T-cell (primary cell): Measurements from ENCODE around the gene SCYL1. TPM values are rescaled to one million over a fixed set of nuclear protein-coding genes. Genes with fewer than 3 reads are reported as not detected.

Source experiments
- ATAC-seq, 4 experiments: fragments of 200-7000 bp in 3 of 4; fragments of 150-1000 bp in 1 of 4; cut with Tn5 transposase; replicated peaks in 1 of 4; 1 replicate in 3 of 4; 2 replicates in 1 of 4; pipeline ENCODE4 v1.10.0; 2021; ENCODE audit warnings: moderate library complexity in 3 of 4, mild to moderate bottlenecking in 2 of 4, moderate number of reproducible peaks in 1 of 4
- CTCF ChIA-PET, 2 donors: fragments of 300-600 bp; sonication (Branson Sonifier 250); formaldehyde crosslinking; loops; one replicate each; lab custom pipeline; 2022; ENCODE audit warnings: antibody characterized with exemption in 2 of 2; lab: Charles Lee
- POLR2A ChIA-PET, 2 donors: fragments of 300-600 bp; sonication (Branson Sonifier 250); formaldehyde crosslinking; loops; one replicate each; lab custom pipeline; 2022; ENCODE audit warnings: antibody characterized with exemption in 2 of 2; lab: Charles Lee
- DNase-seq, 35 experiments: peaks; one replicate each; pipeline versions ENCODE4 v3.0.0 to v3.0.0-alpha.2; 2013 to 2023
- H3K27ac ChIP-seq: one replicate; pipeline ENCODE4 v1.5.1; 2013; ENCODE audit warnings: low read length
- H3K27me3 ChIP-seq, 2 experiments: replicated peaks in 1 of 2; 1 replicate in 1 of 2; 2 replicates in 1 of 2; pipeline versions ENCODE4 v1.6.1 to v1.7.0; 2013; ENCODE audit warnings: low read length in 1 of 2, mixed read lengths in 1 of 2; ENCODE audit not compliant: control insufficient read depth in 2 of 2, insufficient read depth in 2 of 2; ENCODE audit errors: extremely low read depth in 1 of 2
- H3K36me3 ChIP-seq, 2 donors: 1 replicate in 1 of 2; 2 replicates in 1 of 2; pipeline versions ENCODE4 v1.6.1 to v1.7.0; 2013; ENCODE audit warnings: low read length in 1 of 2; ENCODE audit not compliant: control insufficient read depth in 2 of 2, insufficient read depth in 1 of 2; ENCODE audit errors: extremely low read depth in 1 of 2
- H3K4me1 ChIP-seq, 2 experiments: 1 replicate in 1 of 2; 2 replicates in 1 of 2; pipeline versions ENCODE4 v1.6.1 to v1.7.0; 2013; ENCODE audit warnings: low read length in 2 of 2, mixed read lengths in 1 of 2; ENCODE audit not compliant: insufficient read depth in 2 of 2, control insufficient read depth in 1 of 2; ENCODE audit errors: extremely low read depth in 1 of 2
- H3K4me3 ChIP-seq, 2 donors: 1 replicate in 1 of 2; 2 replicates in 1 of 2; pipeline versions ENCODE4 v1.5.1 to v1.7.0; 2013; ENCODE audit warnings: mild to moderate bottlenecking in 2 of 2, low read length in 1 of 2, moderate library complexity in 1 of 2; ENCODE audit not compliant: control insufficient read depth in 1 of 2; ENCODE audit errors: extremely low read depth in 1 of 2
- H3K9me3 ChIP-seq: 2 replicates; pipeline ENCODE4 v1.7.0; 2013
- H3K27ac Mint-ChIP-seq, 2 donors: one replicate each; pipeline ENCODE4 v1.8.0; 2020 to 2021; ENCODE audit warnings: mild to moderate bottlenecking in 2 of 2, mixed read lengths in 2 of 2
- H3K27me3 Mint-ChIP-seq, 2 donors: one replicate each; pipeline ENCODE4 v1.8.0; 2021 to 2022; ENCODE audit warnings: mixed read lengths in 2 of 2
- H3K36me3 Mint-ChIP-seq: one replicate; pipeline ENCODE4 v1.8.0; 2021; ENCODE audit warnings: mixed read lengths
- H3K4me1 Mint-ChIP-seq, 3 donors: one replicate each; pipeline ENCODE4 v1.8.0; 2020 to 2022; ENCODE audit warnings: mixed read lengths in 3 of 3, mild to moderate bottlenecking in 1 of 3
- H3K4me3 Mint-ChIP-seq, 3 donors: one replicate each; pipeline ENCODE4 v1.8.0; 2020 to 2022; ENCODE audit warnings: mild to moderate bottlenecking in 3 of 3, mixed read lengths in 3 of 3, moderate library complexity in 3 of 3
- H3K9me3 Mint-ChIP-seq, 3 donors: one replicate each; pipeline ENCODE4 v1.8.0; 2020 to 2022; ENCODE audit warnings: mixed read lengths in 3 of 3
- WGBS: methylation state at CpG from one replicate; pipeline ENCODE4 v1.1.5; 2013; ENCODE audit warnings: missing lambda C conversion rate; ENCODE audit not compliant: insufficient coverage; 5-methylcytosine and 5-hydroxymethylcytosine counted together
- total RNA-seq, 35 experiments: library from RNA in 6 of 35; stranded (reverse) in 6 of 35; fragments of 120-200 nt in 1 of 35; gene quantifications; one replicate each; pipeline versions ENCODE4 v1.2.1 to v1.2.4 and lab custom pipeline; 2013 to 2026

The SCYL1 gene
- total RNA-seq, 5 donors from 2014 or later (not counting 1 experiment from before 2014, with no cell fraction given), result 66.4 to 96.8 (median 76.8) TPM

GRCh38 chr11:65498042-65498726 is 26.7 kb upstream of the SCYL1 start:
- no peak overlapping the region for H3K4me3 Mint-ChIP-seq
- ATAC-seq (peak; percentile 5 to 23 (median 14)), DNase-seq (peak in 31 of 35 experiments; percentile 29 to 81 (median 55))
- peak overlapping the region; percentile 97 for H3K27ac ChIP-seq
- H3K27ac Mint-ChIP-seq, result no peak overlapping the region
- H3K9me3 Mint-ChIP-seq, result no peaks in the 10 kb centered on the region
- peaks cover 0 to 25% of the 10 kb centered on the region in 2 donors for H3K36me3 ChIP-seq
- H3K4me1 Mint-ChIP-seq, result peaks cover 21 to 33% (median 25%) of the 10 kb centered on the region in 3 donors
- WGBS, result 1% methylated on average over 21 of the region's 24 CpGs
- H3K4me3 ChIP-seq, result peak overlapping the region; percentile 79 to 100
- H3K36me3 Mint-ChIP-seq, result no peaks in the 10 kb centered on the region
- H3K27me3 Mint-ChIP-seq, result no peaks in the 10 kb centered on the region
- H3K4me1 ChIP-seq, result peaks cover 14 to 26% of the 10 kb centered on the region in 2 experiments
- CTCF ChIA-PET, result interaction anchor here in 1 of 2 donors (0.5 to 5.3 kb wide), 9 partner anchors 9 to 638 kb away, joined by 3 to 39 read pairs (median 11); no protein-coding TSS in a partner anchor
- H3K9me3 ChIP-seq, result no peaks in the 10 kb centered on the region
- POLR2A ChIA-PET, result interaction anchor here (0.6 to 7.8 kb wide), 30 partner anchors 8 to 1903 kb away, joined by 3 to 306 read pairs (median 8); partner anchors contain the start of genes NEAT1 (in 2 of the 2), FRMD8 (in 1 of the 2), PCNX3 (in 1 of the 2) and RAB1B (in 1 of the 2)
- no peaks in the 10 kb centered on the region for H3K27me3 ChIP-seq

DNA sequence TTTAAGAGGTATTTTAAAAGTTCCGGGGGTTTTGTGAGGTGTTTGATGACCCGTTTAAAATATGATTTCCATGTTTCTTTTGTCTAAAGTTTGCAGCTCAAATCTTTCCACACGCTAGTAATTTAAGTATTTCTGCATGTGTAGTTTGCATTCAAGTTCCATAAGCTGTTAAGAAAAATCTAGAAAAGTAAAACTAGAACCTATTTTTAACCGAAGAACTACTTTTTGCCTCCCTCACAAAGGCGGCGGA is 26.2 kb upstream of the SCYL1 start:
- no peaks in the 10 kb centered on the region for H3K27me3 Mint-ChIP-seq
- H3K4me3 ChIP-seq, result peak overlapping the region; percentile 79 to 100
- no peaks in the 10 kb centered on the region for H3K27me3 ChIP-seq
- H3K4me3 Mint-ChIP-seq, result no peak overlapping the region
- DNase-seq, result no peak
- no peaks in the 10 kb centered on the region for H3K9me3 ChIP-seq
- peaks cover 0 to 30% of the 10 kb centered on the region in 2 donors for H3K36me3 ChIP-seq
- peaks cover 17 to 26% of the 10 kb centered on the region in 2 experiments for H3K4me1 ChIP-seq
- H3K9me3 Mint-ChIP-seq, result no peaks in the 10 kb centered on the region
- CTCF ChIA-PET, result interaction anchor here in 1 of 2 donors (0.5 to 5.3 kb wide), 9 partner anchors 8 to 638 kb away, joined by 3 to 39 read pairs (median 11); no protein-coding TSS in a partner anchor
- WGBS, result no CpG with 5 or more reads among the region's 6 CpGs
- H3K27ac Mint-ChIP-seq, result no peak overlapping the region
- POLR2A ChIA-PET, result interaction anchor here (0.5 to 7.8 kb wide), 34 partner anchors 9 to 1902 kb away, joined by 3 to 306 read pairs (median 5); partner anchors contain the start of genes NEAT1 (in 2 of the 2), FRMD8 (in 1 of the 2), PCNX3 (in 1 of the 2) and RAB1B (in 1 of the 2)
- peaks cover 3% of the 10 kb centered on the region for H3K36me3 Mint-ChIP-seq
- peak overlapping the region; percentile 97 for H3K27ac ChIP-seq
- peaks cover 21 to 37% (median 27%) of the 10 kb centered on the region in 3 donors for H3K4me1 Mint-ChIP-seq
- no peak for ATAC-seq

DNA sequence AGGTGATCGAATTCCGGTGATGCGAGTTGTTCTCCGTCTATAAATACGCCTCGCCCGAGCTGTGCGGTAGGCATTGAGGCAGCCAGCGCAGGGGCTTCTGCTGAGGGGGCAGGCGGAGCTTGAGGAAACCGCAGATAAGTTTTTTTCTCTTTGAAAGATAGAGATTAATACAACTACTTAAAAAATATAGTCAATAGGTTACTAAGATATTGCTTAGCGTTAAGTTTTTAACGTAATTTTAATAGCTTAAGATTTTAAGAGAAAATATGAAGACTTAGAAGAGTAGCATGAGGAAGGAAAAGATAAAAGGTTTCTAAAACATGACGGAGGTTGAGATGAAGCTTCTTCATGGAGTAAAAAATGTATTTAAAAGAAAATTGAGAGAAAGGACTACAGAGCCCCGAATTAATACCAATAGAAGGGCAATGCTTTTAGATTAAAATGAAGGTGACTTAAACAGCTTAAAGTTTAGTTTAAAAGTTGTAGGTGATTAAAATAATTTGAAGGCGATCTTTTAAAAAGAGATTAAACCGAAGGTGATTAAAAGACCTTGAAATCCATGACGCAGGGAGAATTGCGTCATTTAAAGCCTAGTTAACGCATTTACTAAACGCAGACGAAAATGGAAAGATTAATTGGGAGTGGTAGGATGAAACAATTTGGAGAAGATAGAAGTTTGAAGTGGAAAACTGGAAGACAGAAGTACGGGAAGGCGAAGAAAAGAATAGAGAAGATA is 25.7 kb upstream of the SCYL1 start, which contains the start of gene MALAT1:
Gene MALAT1 (plus strand): TSS at position 69 of the 736 bp plus-strand sequence.
- H3K9me3 ChIP-seq, result no peaks in the 10 kb centered on the region
- DNase-seq, result peak; percentile 84 to 97 (median 92)
- H3K9me3 Mint-ChIP-seq, result no peaks in the 10 kb centered on the region
- ChIA-PET CTCF (interaction anchor here (0.5 to 5.3 kb wide), 14 partner anchors 8 to 639 kb away, joined by 3 to 39 read pairs (median 5); partner anchors contain the start of gene NEAT1 (in 1 of the 2)), POLR2A (interaction anchor here (0.5 to 7.8 kb wide), 48 partner anchors 9 to 1902 kb away, joined by 3 to 306 read pairs (median 4); partner anchors contain the start of genes NEAT1 (in 2 of the 2), FRMD8 (in 1 of the 2), PCNX3 (in 1 of the 2) and RAB1B (in 1 of the 2))
- no peaks in the 10 kb centered on the region for H3K27me3 Mint-ChIP-seq
- no peaks in the 10 kb centered on the region for H3K27me3 ChIP-seq
- peak; percentile 15 to 20 (median 18) for ATAC-seq
- WGBS, result 0% methylated on average over 16 of the region's 24 CpGs
- peak within 1 kb of the TSS; percentile 97 for H3K27ac ChIP-seq
- H3K27ac Mint-ChIP-seq, result no peak within 1 kb of the TSS
- peaks cover 0 to 35% of the 10 kb centered on the region in 2 donors for H3K36me3 ChIP-seq
- H3K4me1 Mint-ChIP-seq, result peaks cover 21 to 42% (median 30%) of the 10 kb centered on the region in 3 donors
- H3K4me3 ChIP-seq, result peak within 1 kb of the TSS; percentile 79 to 100
- H3K4me1 ChIP-seq, result peaks cover 22 to 23% of the 10 kb centered on the region in 2 experiments
- H3K36me3 Mint-ChIP-seq, result peaks cover 8% of the 10 kb centered on the region
- no peak within 1 kb of the TSS for H3K4me3 Mint-ChIP-seq

GRCh38 chr11:65499713-65500386 is 25.0 kb upstream of the SCYL1 start:
- ChIA-PET CTCF (interaction anchor here (0.6 to 5.3 kb wide), 16 partner anchors 7 to 118 kb away, joined by 3 to 39 read pairs (median 5); partner anchors contain the start of gene NEAT1 (in 1 of the 2)), POLR2A (interaction anchor here (0.5 to 7.8 kb wide), 40 partner anchors 8 to 690 kb away, joined by 3 to 306 read pairs (median 5); partner anchors contain the start of genes NEAT1 (in 2 of the 2), FRMD8 (in 1 of the 2), PCNX3 (in 1 of the 2) and SCYL1 (in 1 of the 2))
- Mint-ChIP-seq H3K27me3 (no peaks in the 10 kb centered on the region), H3K9me3 (no peaks in the 10 kb centered on the region), H3K4me1 (peaks cover 24 to 49% (median 33%) of the 10 kb centered on the region in 3 donors), H3K27ac (no peak overlapping the region), H3K4me3 (no peak overlapping the region), H3K36me3 (peaks cover 15% of the 10 kb centered on the region)
- Histone ChIP-seq H3K9me3 (no peaks in the 10 kb centered on the region), H3K4me1 (peaks cover 27 to 29% of the 10 kb centered on the region in 2 experiments), H3K4me3 (peak overlapping the region; percentile 79 to 100), H3K36me3 (peaks cover 0 to 42% of the 10 kb centered on the region in 2 donors), H3K27ac (peak overlapping the region; percentile 97), H3K27me3 (no peaks in the 10 kb centered on the region)
- ATAC-seq (no peak), DNase-seq (peak in 1 of 35 experiments; percentile 32)
- 0% methylated on average over 2 of the region's 3 CpGs for WGBS

- H3K9me3 Mint-ChIP-seq, result no peaks in the 10 kb centered on the region
- H3K36me3 Mint-ChIP-seq, result peaks cover 21% of the 10 kb centered on the region
- WGBS, result 1% methylated on average over 11 of the region's 20 CpGs
- Histone ChIP-seq H3K27ac (peak overlapping the region; percentile 97), H3K4me1 (peaks cover 34 to 36% of the 10 kb centered on the region in 2 experiments), H3K27me3 (no peaks in the 10 kb centered on the region), H3K9me3 (no peaks in the 10 kb centered on the region), H3K36me3 (peaks cover 0 to 49% of the 10 kb centered on the region in 2 donors), H3K4me3 (peak overlapping the region; percentile 79 to 100)
- no peak for ATAC-seq
- no peak overlapping the region for H3K27ac Mint-ChIP-seq
- H3K4me1 Mint-ChIP-seq, result peaks cover 30 to 56% (median 39%) of the 10 kb centered on the region in 3 donors
- no peaks in the 10 kb centered on the region for H3K27me3 Mint-ChIP-seq
- peak in 6 of 35 experiments; percentile 26 to 58 (median 40) for DNase-seq
- ChIA-PET CTCF (interaction anchor here (0.7 to 5.3 kb wide), 12 partner anchors 6 to 119 kb away, joined by 3 to 39 read pairs (median 10); partner anchors contain the start of gene NEAT1 (in 1 of the 2)), POLR2A (interaction anchor here (0.6 to 7.8 kb wide), 27 partner anchors 7 to 580 kb away, joined by 3 to 306 read pairs (median 6); partner anchors contain the start of genes NEAT1 (in 2 of the 2) and FRMD8 (in 1 of the 2))
- H3K4me3 Mint-ChIP-seq, result no peak overlapping the region
Measured at GRCh38 chr11:65500387-65501185, 24.3 kb upstream of the SCYL1 start.
